GM06990 (cell line): ENCODE results near the gene SLC36A1.

Experiments used
- DNase-seq: peaks from one replicate; pipeline ENCODE4 v3.0.0-alpha.2; 2011; ENCODE audit not compliant: insufficient read length; ENCODE audit errors: extremely low read depth
- H3K27me3 ChIP-seq: replicated peaks from 2 replicates; pipeline ENCODE4 v1.6.0; 2011; ENCODE audit warnings: low read length; ENCODE audit not compliant: control insufficient read depth, insufficient read depth
- H3K36me3 ChIP-seq: 2 replicates; pipeline ENCODE4 v1.5.1; 2011; ENCODE audit warnings: low read length; ENCODE audit not compliant: control insufficient read depth, insufficient read depth
- H3K4me3 ChIP-seq: replicated peaks from 2 replicates; pipeline ENCODE4 v1.5.1; 2011; ENCODE audit warnings: low read depth, mild to moderate bottlenecking, control low read depth, low read length
- TF ChIP-seq, protein P1 (sequence below): IDR thresholded peaks from 2 replicates; pipeline ENCODE4 v1.5.1; 2011; ENCODE audit warnings: low read length, control low read depth, mild to moderate bottlenecking, inconsistent platforms; ENCODE audit not compliant: insufficient read depth, poor library complexity, severe bottlenecking

SLC36A1 gene

DNA sequence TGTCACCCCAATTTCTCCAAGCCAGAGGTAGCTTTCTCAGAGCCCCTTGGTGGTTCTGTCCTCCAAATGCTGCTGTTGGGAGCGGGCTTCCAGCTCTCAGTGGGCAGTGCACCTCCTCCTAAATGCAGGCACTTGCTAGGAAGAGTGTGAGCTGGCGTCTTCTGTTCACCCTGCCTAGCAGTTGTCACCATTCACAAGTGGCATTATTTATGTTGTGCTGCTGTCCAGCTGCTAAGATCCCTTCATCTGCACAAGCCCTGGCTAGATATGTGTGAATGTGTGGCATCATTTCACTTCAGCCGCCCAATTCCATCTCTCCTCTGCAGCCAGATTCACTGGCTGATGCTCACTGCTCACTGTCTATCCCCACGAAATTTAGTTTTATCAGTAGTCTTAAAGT lies 43.7 kb downstream of the SLC36A1 start:
- no peak for DNase-seq
- peaks cover 5% of the 10 kb centered on the region for H3K36me3 ChIP-seq
- H3K4me3 ChIP-seq = no peak overlapping the region
- no peaks in the 10 kb centered on the region for H3K27me3 ChIP-seq
- TF ChIP-seq, protein P1, sequence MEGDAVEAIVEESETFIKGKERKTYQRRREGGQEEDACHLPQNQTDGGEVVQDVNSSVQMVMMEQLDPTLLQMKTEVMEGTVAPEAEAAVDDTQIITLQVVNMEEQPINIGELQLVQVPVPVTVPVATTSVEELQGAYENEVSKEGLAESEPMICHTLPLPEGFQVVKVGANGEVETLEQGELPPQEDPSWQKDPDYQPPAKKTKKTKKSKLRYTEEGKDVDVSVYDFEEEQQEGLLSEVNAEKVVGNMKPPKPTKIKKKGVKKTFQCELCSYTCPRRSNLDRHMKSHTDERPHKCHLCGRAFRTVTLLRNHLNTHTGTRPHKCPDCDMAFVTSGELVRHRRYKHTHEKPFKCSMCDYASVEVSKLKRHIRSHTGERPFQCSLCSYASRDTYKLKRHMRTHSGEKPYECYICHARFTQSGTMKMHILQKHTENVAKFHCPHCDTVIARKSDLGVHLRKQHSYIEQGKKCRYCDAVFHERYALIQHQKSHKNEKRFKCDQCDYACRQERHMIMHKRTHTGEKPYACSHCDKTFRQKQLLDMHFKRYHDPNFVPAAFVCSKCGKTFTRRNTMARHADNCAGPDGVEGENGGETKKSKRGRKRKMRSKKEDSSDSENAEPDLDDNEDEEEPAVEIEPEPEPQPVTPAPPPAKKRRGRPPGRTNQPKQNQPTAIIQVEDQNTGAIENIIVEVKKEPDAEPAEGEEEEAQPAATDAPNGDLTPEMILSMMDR = no peak

DNA sequence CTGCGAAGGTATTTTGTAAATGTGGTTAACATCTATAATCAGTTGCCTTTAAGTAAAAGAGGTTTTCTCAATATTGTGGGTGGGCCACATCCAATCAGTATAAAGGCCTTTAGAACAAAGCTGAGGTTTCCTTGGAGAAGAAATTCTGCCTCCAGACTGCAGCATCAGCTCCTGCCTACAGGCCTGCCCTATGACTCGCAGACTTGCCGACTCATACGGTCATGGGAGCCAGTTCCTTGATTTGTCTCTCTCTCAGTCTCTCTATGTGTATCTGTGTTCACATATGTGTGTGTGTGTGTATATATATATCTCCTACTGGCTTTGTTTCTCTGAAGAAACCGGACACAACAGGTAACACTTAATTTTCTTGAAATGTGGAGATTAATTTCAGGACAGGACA lies 45.3 kb downstream of the SLC36A1 start:
- no peak overlapping the region for H3K4me3 ChIP-seq
- TF ChIP-seq, protein P1 = no peak

GRCh38 chr5:151493665-151494064 lies 46.3 kb downstream of the SLC36A1 start:
- Histone ChIP-seq H3K27me3 (no peaks in the 10 kb centered on the region), H3K36me3 (peaks cover 5% of the 10 kb centered on the region), H3K4me3 (no peak overlapping the region)
- no peak for DNase-seq
- TF ChIP-seq, protein P1 = no peak

More for the DNA sequence above, 45.3 kb downstream of the SLC36A1 start:
- DNase-seq = no peak
- H3K36me3 ChIP-seq = peaks cover 5% of the 10 kb centered on the region
- no peaks in the 10 kb centered on the region for H3K27me3 ChIP-seq

GRCh38 chr5:151495320-151495719 lies 47.9 kb downstream of the SLC36A1 start:
- TF ChIP-seq, protein P1 = no peak
- no peaks in the 10 kb centered on the region for H3K36me3 ChIP-seq
- no peaks in the 10 kb centered on the region for H3K27me3 ChIP-seq
- no peak overlapping the region for H3K4me3 ChIP-seq
- DNase-seq = no peak

DNA sequence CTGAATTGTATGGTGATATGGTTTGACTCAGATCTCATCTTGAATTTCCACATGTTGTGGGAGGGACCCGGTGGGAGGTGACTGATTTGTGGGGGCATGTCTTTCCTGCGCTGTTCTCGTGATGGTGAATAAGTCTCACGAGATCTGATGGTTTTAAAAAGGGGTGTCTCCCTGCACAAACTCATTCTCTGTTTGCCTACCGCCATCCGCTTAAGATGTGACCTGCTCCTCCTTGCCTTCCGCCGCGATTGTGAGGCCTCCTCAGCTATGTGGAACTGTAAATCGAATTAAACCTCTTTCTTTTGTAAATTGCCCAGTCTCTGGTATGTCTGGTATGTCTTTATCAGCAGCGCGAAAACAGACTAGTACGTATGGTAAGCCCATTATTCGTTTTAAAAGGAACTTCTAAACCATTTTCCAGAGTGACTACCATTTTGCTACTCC lies 48.7 kb downstream of the SLC36A1 start:
- DNase-seq = no peak
- Histone ChIP-seq H3K36me3 (no peaks in the 10 kb centered on the region), H3K4me3 (no peak overlapping the region), H3K27me3 (no peaks in the 10 kb centered on the region)
- TF ChIP-seq, protein P1 = no peak

GRCh38 chr5:151497391-151498002 lies 50.1 kb downstream of the SLC36A1 start:
- H3K27me3 ChIP-seq = no peaks in the 10 kb centered on the region
- TF ChIP-seq, protein P1 = no peak
- DNase-seq = no peak

More at GRCh38 chr5:151497391-151498002, 50.1 kb downstream of the SLC36A1 start:
- no peaks in the 10 kb centered on the region for H3K36me3 ChIP-seq
- H3K4me3 ChIP-seq = no peak overlapping the region
